ENCODE data around the gene COBL.

GRCh38 chr7:51175316-51175991, 141.2 kb downstream of the COBL start:
- no peak for TF ChIP-seq CTCF (IDR thresholded peaks at IDR 0.05)
- TF ChIP-seq POLR2A (IDR thresholded peaks at IDR 0.05): no peak

Data from transverse colon (tissue), 3 donors.